H9 (cell line): ENCODE data around the gene FEV. TPM values are rescaled to one million over a fixed set of nuclear protein-coding genes. Genes with fewer than 3 reads are reported as not detected.

Experiments used
- DNase-seq: peaks from one replicate; pipeline ENCODE4 v3.0.0-alpha.2; 2017
- H2AFZ ChIP-seq: one replicate; pipeline ENCODE4 v1.6.1; 2013; ENCODE audit warnings: mild to moderate bottlenecking, low read length, control low read depth, moderate library complexity
- H2AK5ac ChIP-seq: 2 replicates; pipeline ENCODE4 v1.6.1; 2013; ENCODE audit warnings: low read length, control low read depth, mixed read lengths; ENCODE audit not compliant: insufficient read length
- H2BK120ac ChIP-seq: one replicate; pipeline ENCODE4 v1.6.1; 2013; ENCODE audit warnings: low read depth, mild to moderate bottlenecking, low read length, control low read depth, inconsistent platforms; ENCODE audit not compliant: poor library complexity, severe bottlenecking
- H2BK12ac ChIP-seq: 2 replicates; pipeline ENCODE4 v1.6.1; 2013; ENCODE audit warnings: low read length, control low read depth, mixed read lengths, low read depth; ENCODE audit not compliant: insufficient read length
- H2BK15ac ChIP-seq: 2 replicates; pipeline ENCODE4 v1.6.1; 2013; ENCODE audit warnings: low read depth, low read length, control low read depth
- H2BK20ac ChIP-seq: one replicate; pipeline ENCODE4 v1.6.1; 2013; ENCODE audit warnings: low read depth, mild to moderate bottlenecking, low read length, control low read depth, inconsistent platforms; ENCODE audit not compliant: poor library complexity, severe bottlenecking
- H2BK5ac ChIP-seq: 2 replicates; pipeline ENCODE4 v1.6.1; 2013; ENCODE audit warnings: low read length, control low read depth, mixed read lengths; ENCODE audit not compliant: insufficient read length
- H3K14ac ChIP-seq: 2 replicates; pipeline ENCODE4 v1.6.1; 2013; ENCODE audit warnings: low read length, control low read depth; ENCODE audit not compliant: insufficient read depth
- H3K18ac ChIP-seq: 2 replicates; pipeline ENCODE4 v1.6.1; 2013; ENCODE audit warnings: low read depth, mild to moderate bottlenecking, mixed read lengths, low read length, control low read depth; ENCODE audit not compliant: insufficient read length
- H3K23ac ChIP-seq: 2 replicates; pipeline ENCODE4 v1.6.1; 2013; ENCODE audit warnings: low read length, control low read depth, mixed read lengths, low read depth; ENCODE audit not compliant: insufficient read length
- H3K23me2 ChIP-seq: 2 replicates; pipeline ENCODE4 v1.6.1; 2013; ENCODE audit warnings: low read depth, mild to moderate bottlenecking, mixed read lengths, low read length, control low read depth; ENCODE audit not compliant: insufficient read length, poor library complexity, severe bottlenecking
- H3K27ac ChIP-seq: 2 replicates; pipeline ENCODE4 v1.5.1; 2013; ENCODE audit warnings: low read length, control low read depth, mixed read lengths, low read depth; ENCODE audit not compliant: insufficient read length
- H3K27me3 ChIP-seq: 2 replicates; pipeline ENCODE4 v1.6.1; 2013; ENCODE audit warnings: low read length, control low read depth, inconsistent platforms; ENCODE audit not compliant: insufficient read depth
- H3K4ac ChIP-seq: 2 replicates; pipeline ENCODE4 v1.6.1; 2013; ENCODE audit warnings: low read depth, mild to moderate bottlenecking, control low read depth, inconsistent platforms, low read length, moderate library complexity
- H3K4me1 ChIP-seq: 2 replicates; pipeline ENCODE4 v1.6.1; 2013; ENCODE audit warnings: low read length, control low read depth, inconsistent platforms; ENCODE audit not compliant: insufficient read depth
- H3K4me2 ChIP-seq: 2 replicates; pipeline ENCODE4 v1.6.1; 2013; ENCODE audit warnings: low read length, control low read depth, mixed read lengths; ENCODE audit not compliant: insufficient read length, insufficient read depth
- H3K56ac ChIP-seq: 2 replicates; pipeline ENCODE4 v1.6.1; 2013; ENCODE audit warnings: low read depth, mild to moderate bottlenecking, mixed read lengths, low read length, control low read depth; ENCODE audit not compliant: insufficient read length
- H3K79me1 ChIP-seq: 2 replicates; pipeline ENCODE4 v1.6.1; 2013; ENCODE audit warnings: low read depth, mild to moderate bottlenecking, moderate library complexity, low read length, control low read depth, inconsistent platforms; ENCODE audit not compliant: insufficient read depth, poor library complexity, severe bottlenecking
- H3K79me2 ChIP-seq: 2 replicates; pipeline ENCODE4 v1.6.1; 2013; ENCODE audit warnings: low read length, control low read depth, inconsistent platforms; ENCODE audit not compliant: insufficient read depth
- H3K9ac ChIP-seq: 2 replicates; pipeline ENCODE4 v1.6.1; 2013; ENCODE audit warnings: low read length, control low read depth, mixed read lengths; ENCODE audit not compliant: insufficient read length; ENCODE audit errors: extremely low read depth
- H3K9me3 ChIP-seq: one replicate; pipeline ENCODE4 v1.6.1; 2013; ENCODE audit warnings: low read depth, low read length, inconsistent platforms; ENCODE audit not compliant: control insufficient read depth
- H3T11ph ChIP-seq: one replicate; pipeline ENCODE4 v1.6.1; 2013; ENCODE audit warnings: mild to moderate bottlenecking, low read length, control low read depth, inconsistent platforms
- H4K20me1 ChIP-seq: one replicate; pipeline ENCODE4 v1.6.1; 2013; ENCODE audit not compliant: control insufficient read depth, insufficient read length, insufficient read depth
- H4K5ac ChIP-seq: 2 replicates; pipeline ENCODE4 v1.6.1; 2013; ENCODE audit warnings: low read depth, mild to moderate bottlenecking, mixed read lengths, low read length, control low read depth; ENCODE audit not compliant: insufficient read length
- H4K8ac ChIP-seq: replicated peaks from 2 replicates; pipeline ENCODE4 v1.6.1; 2013; ENCODE audit warnings: low read length, control low read depth, mixed read lengths, low read depth; ENCODE audit not compliant: insufficient read length
- H4K91ac ChIP-seq: 2 replicates; pipeline ENCODE4 v1.6.1; 2013; ENCODE audit warnings: low read depth, mild to moderate bottlenecking, moderate library complexity, mixed read lengths, low read length, control low read depth; ENCODE audit not compliant: insufficient read length
- H3K27ac Mint-ChIP-seq, 3 experiments: 2 replicates in 2 of 3; 3 replicates in 1 of 3; pipeline ENCODE4 v1.8.0; 2020 to 2021; ENCODE audit warnings: mixed read lengths in 3 of 3, mild to moderate bottlenecking in 1 of 3, moderate library complexity in 1 of 3
- H3K27me3 Mint-ChIP-seq: 2 replicates; pipeline ENCODE4 v1.8.0; 2021; ENCODE audit warnings: low read depth, mild to moderate bottlenecking, moderate library complexity, mixed read lengths
- H3K36me3 Mint-ChIP-seq, 3 experiments: 2 replicates in 2 of 3; 3 replicates in 1 of 3; pipeline ENCODE4 v1.8.0; 2020 to 2021; ENCODE audit warnings: low read depth in 3 of 3, mixed read lengths in 3 of 3; ENCODE audit not compliant: insufficient read depth in 1 of 3
- H3K4me1 Mint-ChIP-seq, 2 experiments: 2 replicates each; pipeline ENCODE4 v1.8.0; 2020; ENCODE audit warnings: mixed read lengths in 2 of 2
- H3K4me3 Mint-ChIP-seq, 2 experiments: 2 replicates in 1 of 2; 3 replicates in 1 of 2; pipeline ENCODE4 v1.8.0; 2020 to 2021; ENCODE audit warnings: mild to moderate bottlenecking in 2 of 2, mixed read lengths in 2 of 2, moderate library complexity in 1 of 2
- H3K9me3 Mint-ChIP-seq, 2 experiments: 2 replicates in 1 of 2; 3 replicates in 1 of 2; pipeline ENCODE4 v1.8.0; 2020; ENCODE audit warnings: mild to moderate bottlenecking in 2 of 2, mixed read lengths in 2 of 2, moderate library complexity in 1 of 2
- WGBS: extraction: QIAGEN DNeasy Blood & Tissue Kit; methylation state at CpG from one replicate; pipeline ENCODE4 v1.1.7; 2013; ENCODE audit warnings: missing lambda C conversion rate, low lambda C conversion rate, mixed read lengths; ENCODE audit not compliant: insufficient read length; ENCODE audit errors: extremely low coverage; 5-methylcytosine and 5-hydroxymethylcytosine counted together
- total RNA-seq: library from RNA; stranded (reverse); gene quantifications from 2 replicates; pipeline ENCODE4 v1.2.1, GENCODE V29; 2021
- TF ChIP-seq, protein P1 (sequence below): fragments of 200-600 bp; sonication (generic); conservative IDR thresholded peaks from 3 replicates; pipeline ENCODE4 v1.8.0; 2021; ENCODE audit warnings: antibody characterized with exemption, mild to moderate bottlenecking

The FEV gene
- total RNA-seq, 1 experiment from 2014 or later, result not detected

DNA sequence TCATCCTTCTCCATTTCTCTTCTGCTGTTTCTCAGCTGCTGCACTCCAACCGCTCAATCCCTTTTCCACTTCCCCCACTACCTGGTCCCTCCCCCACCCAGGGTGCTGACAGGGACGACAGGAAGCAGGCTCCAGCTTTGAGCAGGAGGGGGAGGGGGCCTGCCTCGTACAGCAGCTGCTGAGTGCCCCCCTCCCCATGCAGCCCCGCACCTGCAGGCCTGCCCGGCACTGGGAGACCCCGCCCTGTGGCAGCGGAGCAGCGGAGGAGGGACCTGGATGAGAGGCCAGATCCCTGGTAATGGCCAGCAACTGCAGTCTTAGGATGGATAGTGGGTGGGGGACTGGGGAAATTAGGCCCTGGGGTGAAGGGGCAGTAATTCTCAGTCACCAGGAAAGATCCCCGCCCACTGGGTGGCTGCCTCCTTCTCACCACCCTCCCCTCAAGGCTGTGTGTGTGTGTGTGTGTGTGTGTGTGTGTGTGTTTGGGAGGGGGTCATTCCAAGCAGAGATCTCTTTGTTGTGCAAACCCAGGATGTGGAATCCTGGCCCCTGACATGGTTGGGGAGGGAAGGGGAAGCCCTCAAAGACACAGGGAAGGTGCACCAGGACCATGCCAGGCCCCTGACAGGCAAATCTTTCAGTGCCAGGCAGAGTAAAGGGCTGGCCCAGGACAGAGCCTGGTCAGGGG lies 15.0 kb upstream of the FEV start:
- Histone ChIP-seq H2BK12ac (no peak overlapping the region), H3K9me3 (no peaks in the 10 kb centered on the region), H3K4ac (no peak overlapping the region), H3K4me1 (peaks cover 9% of the 10 kb centered on the region; the same call in 1 of the 2 replicates), H3K14ac (no peak overlapping the region), H3K56ac (no peak overlapping the region), H2AK5ac (no peak overlapping the region), H2BK120ac (no peak overlapping the region), H4K20me1 (no peaks in the 10 kb centered on the region), H2BK15ac (no peak overlapping the region), H3K18ac (no peak overlapping the region), H4K8ac (no peak overlapping the region), H4K5ac (no peak overlapping the region), H3K27me3 (peaks cover 84% of the 10 kb centered on the region), H3T11ph (no peak overlapping the region), H3K23me2 (peaks cover 10% of the 10 kb centered on the region), H3K23ac (no peak overlapping the region), H3K4me2 (peak overlapping the region; percentile 37), H2BK20ac (no peak overlapping the region), H3K27ac (no peak overlapping the region), H2BK5ac (no peak overlapping the region), H4K91ac (no peak overlapping the region), H2AFZ (no peak overlapping the region), H3K79me2 (no peaks in the 10 kb centered on the region), H3K79me1 (no peaks in the 10 kb centered on the region), H3K9ac (no peak overlapping the region)
- peaks cover 0 to 10% of the 10 kb centered on the region in 2 experiments; a peak in 2 of 5 replicates for H3K9me3 Mint-ChIP-seq
- no peak overlapping the region for H3K27ac Mint-ChIP-seq
- TF ChIP-seq, protein P1, sequence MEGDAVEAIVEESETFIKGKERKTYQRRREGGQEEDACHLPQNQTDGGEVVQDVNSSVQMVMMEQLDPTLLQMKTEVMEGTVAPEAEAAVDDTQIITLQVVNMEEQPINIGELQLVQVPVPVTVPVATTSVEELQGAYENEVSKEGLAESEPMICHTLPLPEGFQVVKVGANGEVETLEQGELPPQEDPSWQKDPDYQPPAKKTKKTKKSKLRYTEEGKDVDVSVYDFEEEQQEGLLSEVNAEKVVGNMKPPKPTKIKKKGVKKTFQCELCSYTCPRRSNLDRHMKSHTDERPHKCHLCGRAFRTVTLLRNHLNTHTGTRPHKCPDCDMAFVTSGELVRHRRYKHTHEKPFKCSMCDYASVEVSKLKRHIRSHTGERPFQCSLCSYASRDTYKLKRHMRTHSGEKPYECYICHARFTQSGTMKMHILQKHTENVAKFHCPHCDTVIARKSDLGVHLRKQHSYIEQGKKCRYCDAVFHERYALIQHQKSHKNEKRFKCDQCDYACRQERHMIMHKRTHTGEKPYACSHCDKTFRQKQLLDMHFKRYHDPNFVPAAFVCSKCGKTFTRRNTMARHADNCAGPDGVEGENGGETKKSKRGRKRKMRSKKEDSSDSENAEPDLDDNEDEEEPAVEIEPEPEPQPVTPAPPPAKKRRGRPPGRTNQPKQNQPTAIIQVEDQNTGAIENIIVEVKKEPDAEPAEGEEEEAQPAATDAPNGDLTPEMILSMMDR, result no peak
- WGBS, result no CpG with 5 or more reads among the region's 9 CpGs
- peak overlapping the region; percentile 24 to 55; a peak in 4 of 5 replicates for H3K4me3 Mint-ChIP-seq
- no peaks in the 10 kb centered on the region; a peak in 1 of 7 replicates for H3K36me3 Mint-ChIP-seq
- H3K4me1 Mint-ChIP-seq, result peaks cover 32 to 42% of the 10 kb centered on the region in 2 experiments
- peak; percentile 79 for DNase-seq
- H3K27me3 Mint-ChIP-seq, result peaks cover 99% of the 10 kb centered on the region
